Left hindlimb (tissue), 1 donor: ENCODE measurements around the gene CLSTN2.

Source experiments
- DNase-seq: peaks from one replicate; pipeline ENCODE4 v3.0.0-alpha.2; 2018

Gene CLSTN2

GRCh38 chr3:140097874-140098635, 163.1 kb downstream of the CLSTN2 start:
- DNase-seq: no peak

- no peak for DNase-seq
These were observed 165.5 kb downstream of the CLSTN2 start for GRCh38 chr3:140100479-140100878.

- DNase-seq: no peak
These were observed 168.2 kb downstream of the CLSTN2 start for GRCh38 chr3:140103166-140103565.

GRCh38 chr3:140103986-140104645, 169.1 kb downstream of the CLSTN2 start:
- DNase-seq: no peak

- DNase-seq: no peak
These were observed 179.2 kb downstream of the CLSTN2 start for GRCh38 chr3:140113996-140114788.

- DNase-seq: no peak
These were observed 179.8 kb downstream of the CLSTN2 start for GRCh38 chr3:140114789-140115080.

GRCh38 chr3:140117096-140117526, 182.1 kb downstream of the CLSTN2 start:
- no peak for DNase-seq

GRCh38 chr3:140122183-140122582, 187.2 kb downstream of the CLSTN2 start:
- DNase-seq: no peak

- DNase-seq: no peak
These were observed 193.2 kb downstream of the CLSTN2 start for GRCh38 chr3:140128217-140128616.

- no peak for DNase-seq
These were observed 193.6 kb downstream of the CLSTN2 start for GRCh38 chr3:140128631-140129030.

GRCh38 chr3:140129768-140130284, 194.8 kb downstream of the CLSTN2 start:
- no peak for DNase-seq

GRCh38 chr3:140131895-140132294, 196.9 kb downstream of the CLSTN2 start:
- no peak for DNase-seq

- no peak for DNase-seq
These were observed 199.4 kb downstream of the CLSTN2 start for GRCh38 chr3:140134231-140134965.

GRCh38 chr3:140135461-140135860, 200.5 kb downstream of the CLSTN2 start:
- no peak for DNase-seq

- no peak for DNase-seq
These were observed 208.5 kb downstream of the CLSTN2 start for GRCh38 chr3:140143367-140144069.

- DNase-seq: no peak
These were observed 210.5 kb downstream of the CLSTN2 start for GRCh38 chr3:140145528-140145927.

GRCh38 chr3:140146668-140147067, 211.7 kb downstream of the CLSTN2 start:
- no peak for DNase-seq

- DNase-seq: no peak
These were observed 213.0 kb downstream of the CLSTN2 start for GRCh38 chr3:140147965-140148490.

- no peak for DNase-seq
These were observed 213.9 kb downstream of the CLSTN2 start for GRCh38 chr3:140148824-140149390.

GRCh38 chr3:140151321-140151720, 216.3 kb downstream of the CLSTN2 start:
- DNase-seq: no peak

GRCh38 chr3:140152851-140153639, 218.1 kb downstream of the CLSTN2 start:
- DNase-seq: no peak
